Common myeloid progenitor, CD34-positive (primary cell): ENCODE data around the gene NOSIP.

Experiments
- CTCF ChIA-PET: fragments of 350-600 bp; sonication (Branson Sonifier 250); formaldehyde crosslinking; loops from one replicate; lab custom pipeline; 2021; ENCODE audit warnings: antibody characterized with exemption; lab: Charles Lee
- POLR2A ChIA-PET: fragments of 350-600 bp; sonication (Branson Sonifier 250); formaldehyde crosslinking; loops from one replicate; lab custom pipeline; 2021; ENCODE audit warnings: antibody characterized with exemption; lab: Charles Lee
- DNase-seq, 3 donors: peaks; one replicate each; pipeline versions ENCODE4 v3.0.0 to v3.0.0-alpha.2; 2013
- H3K27ac ChIP-seq, 2 experiments: 1 replicate in 1 of 2; 2 replicates in 1 of 2; pipeline ENCODE4 v1.7.0; 2013; ENCODE audit warnings: inconsistent platforms in 2 of 2, low read length in 2 of 2, mild to moderate bottlenecking in 2 of 2, low read depth in 1 of 2, moderate library complexity in 1 of 2; ENCODE audit not compliant: severe bottlenecking in 2 of 2, insufficient read depth in 1 of 2, poor library complexity in 1 of 2
- H3K27me3 ChIP-seq, 5 experiments: replicated peaks in 2 of 5; 1 replicate in 3 of 5; 2 replicates in 2 of 5; pipeline versions ENCODE4 v1.6.1 to v1.7.0; 2013; ENCODE audit warnings: low read length in 4 of 5, mild to moderate bottlenecking in 2 of 5, moderate library complexity in 2 of 5, inconsistent platforms in 1 of 5; ENCODE audit not compliant: insufficient read depth in 5 of 5, control insufficient read depth in 4 of 5
- H3K36me3 ChIP-seq, 4 experiments: 1 replicate in 2 of 4; 2 replicates in 2 of 4; pipeline versions ENCODE4 v1.6.1 to v1.7.0; 2013; ENCODE audit warnings: low read length in 3 of 4, control low read depth in 1 of 4, mild to moderate bottlenecking in 1 of 4; ENCODE audit not compliant: control insufficient read depth in 4 of 4, insufficient read depth in 4 of 4
- H3K4me1 ChIP-seq, 4 experiments: 1 replicate in 3 of 4; 2 replicates in 1 of 4; pipeline versions ENCODE4 v1.6.1 to v1.7.1; 2013; ENCODE audit warnings: low read length in 3 of 4, mild to moderate bottlenecking in 3 of 4, control low read depth in 1 of 4, inconsistent platforms in 1 of 4, moderate library complexity in 1 of 4; ENCODE audit not compliant: control insufficient read depth in 4 of 4, insufficient read depth in 4 of 4; ENCODE audit errors: control extremely low read depth in 1 of 4
- H3K4me3 ChIP-seq, 7 experiments: 1 replicate in 4 of 7; 2 replicates in 3 of 7; pipeline versions ENCODE4 v1.5.1 to v1.7.0; 2013; ENCODE audit warnings: mild to moderate bottlenecking in 7 of 7, low read length in 6 of 7, moderate library complexity in 6 of 7, inconsistent platforms in 2 of 7, low read depth in 2 of 7, control low read depth in 1 of 7; ENCODE audit not compliant: insufficient read depth in 4 of 7, control insufficient read depth in 1 of 7; ENCODE audit errors: extremely low read depth in 1 of 7
- H3K9me3 ChIP-seq, 5 experiments: 1 replicate in 4 of 5; 2 replicates in 1 of 5; pipeline versions ENCODE4 v1.6.1 to v1.7.1; 2013; ENCODE audit warnings: low read length in 4 of 5, mild to moderate bottlenecking in 2 of 5, inconsistent platforms in 1 of 5, low read depth in 1 of 5, moderate library complexity in 1 of 5; ENCODE audit not compliant: control insufficient read depth in 4 of 5, insufficient read depth in 2 of 5; ENCODE audit errors: control extremely low read depth in 1 of 5
- WGBS: methylation state at CpG from one replicate; pipeline ENCODE4 v1.1.5; 2013; ENCODE audit not compliant: insufficient coverage; 5-methylcytosine and 5-hydroxymethylcytosine counted together

Gene NOSIP

DNA sequence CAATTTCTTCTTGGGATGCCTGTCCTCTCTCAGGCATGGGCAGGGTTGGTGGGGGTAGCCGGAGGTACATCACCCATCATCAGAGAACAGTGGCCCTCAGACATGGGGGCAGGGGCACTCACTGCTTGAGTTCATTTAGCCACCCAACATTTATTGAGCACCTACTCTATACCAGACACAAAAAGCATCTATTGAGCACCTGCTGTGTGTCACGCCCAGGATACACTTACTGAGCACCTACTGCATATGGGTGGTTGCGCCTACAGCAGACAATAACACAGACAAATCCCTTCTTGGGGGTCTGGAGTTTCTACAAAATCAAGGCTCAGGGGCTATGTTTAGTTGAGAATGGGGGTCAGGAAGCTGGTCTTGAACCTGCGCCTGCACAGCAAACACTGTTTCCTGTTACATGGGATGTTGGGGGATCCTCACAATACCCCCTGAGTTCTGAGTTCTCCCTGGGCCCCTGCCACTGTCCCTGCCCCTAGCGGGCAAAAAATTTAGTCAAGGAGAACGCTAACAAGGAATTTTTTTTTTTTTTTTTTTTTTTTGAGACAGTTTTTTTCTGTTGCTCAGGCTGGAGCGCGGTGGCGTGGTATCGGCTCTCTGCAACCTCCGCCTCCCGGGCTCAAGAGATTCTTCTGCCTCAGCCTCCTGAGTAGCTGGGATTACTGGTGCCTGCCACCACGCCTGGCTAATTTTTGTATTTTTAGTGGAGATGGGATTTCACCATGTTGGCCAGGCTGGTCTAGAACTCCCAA, 41.0 kb downstream of the NOSIP start:
- H3K4me3 ChIP-seq, result no peak overlapping the region
- CTCF ChIA-PET, result interaction anchor here (0.6 to 6.7 kb wide), 6 partner anchors 8 to 161 kb away, joined by 3 to 48 read pairs (median 3); no protein-coding TSS in a partner anchor
- peaks cover 0 to 5% (median 3%) of the 10 kb centered on the region in 5 experiments for H3K27me3 ChIP-seq
- WGBS, result 98% methylated on average over 7 of the region's 13 CpGs
- no peak for DNase-seq
- H3K27ac ChIP-seq, result no peak overlapping the region
- peaks cover 4 to 26% (median 24%) of the 10 kb centered on the region in 4 experiments for H3K4me1 ChIP-seq
- H3K9me3 ChIP-seq, result no peaks in the 10 kb centered on the region
- H3K36me3 ChIP-seq, result no peaks in the 10 kb centered on the region
- POLR2A ChIA-PET, result no interaction called here

GRCh38 chr19:49538643-49539042, 41.7 kb downstream of the NOSIP start:
- Histone ChIP-seq H3K9me3 (no peaks in the 10 kb centered on the region), H3K4me3 (no peak overlapping the region), H3K4me1 (peaks cover 5 to 33% (median 31%) of the 10 kb centered on the region in 4 experiments), H3K27ac (no peak overlapping the region), H3K27me3 (peaks cover 0 to 5% (median 3%) of the 10 kb centered on the region in 5 experiments), H3K36me3 (no peaks in the 10 kb centered on the region)
- ChIA-PET CTCF (interaction anchor here (0.6 to 6.7 kb wide), 5 partner anchors 9 to 35 kb away, joined by 3 to 48 read pairs (median 3); no protein-coding TSS in a partner anchor), POLR2A (no interaction called here)
- 90% methylated on average over 4 of the region's 5 CpGs for WGBS
- DNase-seq, result no peak

GRCh38 chr19:49536921-49537462, 43.4 kb downstream of the NOSIP start:
- Histone ChIP-seq H3K27me3 (peaks cover 0 to 14% (median 5%) of the 10 kb centered on the region in 5 experiments), H3K36me3 (no peaks in the 10 kb centered on the region), H3K4me1 (peaks cover 5 to 42% (median 41%) of the 10 kb centered on the region in 4 experiments), H3K27ac (no peak overlapping the region), H3K4me3 (no peak overlapping the region), H3K9me3 (no peaks in the 10 kb centered on the region)
- CTCF ChIA-PET, result interaction anchor here (1.6 to 6.7 kb wide), 2 partner anchors 11 to 25 kb away, joined by 3 to 48 read pairs; no protein-coding TSS in a partner anchor
- 88% methylated on average over 22 of the region's 22 CpGs for WGBS
- POLR2A ChIA-PET, result no interaction called here
- DNase-seq, result peak in 1 of 3 donors; percentile 23

- Histone ChIP-seq H3K4me1 (peaks cover 5 to 42% (median 41%) of the 10 kb centered on the region in 4 experiments), H3K36me3 (no peaks in the 10 kb centered on the region), H3K4me3 (peak overlapping the region in 5 of 7 experiments; percentile 25 to 71 (median 64)), H3K9me3 (no peaks in the 10 kb centered on the region), H3K27me3 (peaks cover 0 to 23% (median 5%) of the 10 kb centered on the region in 5 experiments), H3K27ac (no peak overlapping the region)
- POLR2A ChIA-PET, result interaction anchor here (0.6 kb wide), 1 partner anchor 55 kb away, joined by 4 read pairs; no protein-coding TSS in a partner anchor
- WGBS, result 3% methylated on average over 7 of the region's 8 CpGs
- peak in 2 of 3 donors; percentile 62 to 65 for DNase-seq
- CTCF ChIA-PET, result interaction anchor here (0.8 to 6.7 kb wide), 8 partner anchors 9 to 32 kb away, joined by 3 to 48 read pairs (median 6); no protein-coding TSS in a partner anchor
Measured at GRCh38 chr19:49534632-49535385, 45.5 kb downstream of the NOSIP start.

- Histone ChIP-seq H3K27ac (no peak overlapping the region), H3K4me3 (peak overlapping the region; percentile 15 to 71 (median 60)), H3K36me3 (no peaks in the 10 kb centered on the region), H3K9me3 (no peaks in the 10 kb centered on the region), H3K4me1 (peaks cover 5 to 42% (median 41%) of the 10 kb centered on the region in 4 experiments), H3K27me3 (peaks cover 0 to 28% (median 5%) of the 10 kb centered on the region in 5 experiments)
- CTCF ChIA-PET, result interaction anchor here (1.5 to 6.7 kb wide), 6 partner anchors 14 to 31 kb away, joined by 4 to 48 read pairs (median 6); no protein-coding TSS in a partner anchor
- DNase-seq, result peak; percentile 59 to 75 (median 66)
- POLR2A ChIA-PET, result interaction anchor here (0.6 kb wide), 1 partner anchor 56 kb away, joined by 4 read pairs; no protein-coding TSS in a partner anchor
- WGBS, result under 1% methylated on average over 61 of the region's 87 CpGs
Measured at GRCh38 chr19:49533551-49534488, 46.5 kb downstream of the NOSIP start.

GRCh38 chr19:49530708-49531107, 49.6 kb downstream of the NOSIP start:
- no peak for DNase-seq
- Histone ChIP-seq H3K27ac (no peak overlapping the region), H3K4me1 (peaks cover 5 to 39% (median 37%) of the 10 kb centered on the region in 4 experiments), H3K9me3 (no peaks in the 10 kb centered on the region), H3K27me3 (peaks cover 0 to 33% (median 0%) of the 10 kb centered on the region in 5 experiments), H3K4me3 (no peak overlapping the region), H3K36me3 (no peaks in the 10 kb centered on the region)
- CTCF ChIA-PET, result interaction anchor here (1.3 kb wide), 1 partner anchor 24 kb away, joined by 4 read pairs; no protein-coding TSS in a partner anchor
- WGBS, result 96% methylated on average over 7 of the region's 7 CpGs
- POLR2A ChIA-PET, result no interaction called here
